DND-41 (cell line): ENCODE measurements around the gene CSN2.

Experiments
- CTCF ChIP-seq: IDR thresholded peaks from 2 replicates; pipeline ENCODE4 v1.5.1; 2012; ENCODE audit warnings: borderline replicate concordance, low read length, moderate library complexity, mild to moderate bottlenecking; ENCODE audit not compliant: poor library complexity, severe bottlenecking; ENCODE audit errors: extremely low read depth
- EZH2 ChIP-seq: IDR thresholded peaks from 3 replicates; pipeline ENCODE4 v1.6.1; 2012; ENCODE audit warnings: borderline replicate concordance, low read depth, mild to moderate bottlenecking, moderate library complexity, low read length, inconsistent platforms; ENCODE audit not compliant: severe bottlenecking

GRCh38 chr4:70002507-70002906, 37.0 kb upstream of the CSN2 start:
- TF ChIP-seq CTCF (no peak), EZH2 (no peak)
